GM18498 (cell line): ENCODE data around the gene ERCC3.
"Not testable (repeated sequence)": the region's sequence is repeated elsewhere in the genome, so short reads cannot be mapped to it uniquely, and the experiment has no call there.

Source experiments
- ATAC-seq: cut with Tn5 transposase; IDR thresholded peaks from one replicate; pipeline ENCODE4 v1.9.1; 2021; ENCODE audit warnings: mild to moderate bottlenecking, moderate library complexity; ENCODE audit not compliant: unreplicated experiment

The ERCC3 gene

DNA sequence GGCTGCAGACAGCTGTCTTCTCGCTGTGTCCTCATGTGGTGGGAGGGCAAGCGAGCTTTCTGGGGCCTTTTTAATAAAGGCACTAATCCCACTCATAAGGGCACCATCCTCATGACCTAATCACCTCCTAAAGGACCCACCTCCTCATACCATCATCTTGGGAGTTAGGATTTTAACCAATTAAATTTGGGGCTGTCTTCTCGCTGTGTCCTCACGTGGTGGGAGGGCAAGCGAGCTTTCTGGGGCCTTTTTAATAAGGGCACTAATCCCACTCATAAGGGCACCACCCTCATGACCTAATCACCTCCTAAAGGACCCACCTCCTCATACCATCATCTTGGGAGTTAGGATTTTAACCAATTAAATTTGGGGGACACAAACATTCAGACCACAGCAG, 66.7 kb downstream of the ERCC3 start:
- not testable (repeated sequence) for ATAC-seq

DNA sequence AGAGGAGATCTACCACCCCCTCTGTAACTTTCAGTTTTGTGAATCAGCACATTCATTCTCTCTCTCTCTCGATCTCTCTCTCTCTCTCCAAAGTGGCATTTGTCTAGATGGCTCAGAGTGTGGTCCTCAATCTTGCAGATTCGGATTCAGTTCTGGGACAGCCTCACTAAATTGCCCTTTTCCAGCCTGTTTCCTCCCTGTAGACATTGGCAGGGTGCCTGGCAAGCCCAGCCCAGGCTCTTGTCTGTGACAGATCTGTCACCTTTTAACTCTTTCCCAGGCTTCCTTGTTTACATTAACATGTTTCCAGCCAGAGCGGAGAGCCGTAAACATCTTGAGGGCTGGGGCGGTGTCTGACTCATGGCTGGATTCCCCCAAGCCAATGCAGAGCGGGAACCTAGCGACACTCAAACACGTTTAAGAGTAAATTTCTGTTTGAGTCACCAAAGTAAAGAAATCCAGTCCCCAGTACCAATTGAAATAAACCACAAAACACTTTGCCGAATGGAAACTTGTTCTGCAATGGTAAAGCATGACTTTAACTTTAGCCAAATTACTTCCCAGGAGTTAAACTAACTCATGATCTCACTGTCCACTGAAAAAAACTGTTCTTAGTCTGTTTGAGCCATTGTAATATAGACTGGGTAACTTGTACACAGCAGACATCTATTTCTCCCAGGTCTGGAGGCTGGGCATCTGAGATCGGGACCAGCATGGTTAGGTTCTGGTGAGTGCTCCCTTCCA, 67.3 kb downstream of the ERCC3 start:
- no peak for ATAC-seq

DNA sequence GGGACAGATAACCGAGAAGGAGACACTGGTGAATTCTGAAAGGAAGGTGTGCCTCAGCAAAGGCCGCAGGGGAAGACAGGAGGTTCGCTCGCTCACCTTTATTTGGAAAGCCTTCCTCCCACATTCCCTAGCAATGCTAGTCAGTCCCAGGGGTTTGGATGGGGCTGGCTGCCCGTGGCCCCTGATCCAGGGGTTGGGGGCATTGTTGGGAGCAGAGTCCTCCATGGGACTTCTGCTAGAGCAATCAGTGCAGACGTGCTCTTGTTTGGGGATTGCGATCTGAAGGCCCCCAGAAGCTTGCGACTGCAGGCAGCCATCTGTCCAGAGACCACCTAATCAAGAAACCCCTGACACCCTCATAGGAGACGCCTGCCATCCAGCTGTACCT, 67.8 kb downstream of the ERCC3 start:
- ATAC-seq: no peak

DNA sequence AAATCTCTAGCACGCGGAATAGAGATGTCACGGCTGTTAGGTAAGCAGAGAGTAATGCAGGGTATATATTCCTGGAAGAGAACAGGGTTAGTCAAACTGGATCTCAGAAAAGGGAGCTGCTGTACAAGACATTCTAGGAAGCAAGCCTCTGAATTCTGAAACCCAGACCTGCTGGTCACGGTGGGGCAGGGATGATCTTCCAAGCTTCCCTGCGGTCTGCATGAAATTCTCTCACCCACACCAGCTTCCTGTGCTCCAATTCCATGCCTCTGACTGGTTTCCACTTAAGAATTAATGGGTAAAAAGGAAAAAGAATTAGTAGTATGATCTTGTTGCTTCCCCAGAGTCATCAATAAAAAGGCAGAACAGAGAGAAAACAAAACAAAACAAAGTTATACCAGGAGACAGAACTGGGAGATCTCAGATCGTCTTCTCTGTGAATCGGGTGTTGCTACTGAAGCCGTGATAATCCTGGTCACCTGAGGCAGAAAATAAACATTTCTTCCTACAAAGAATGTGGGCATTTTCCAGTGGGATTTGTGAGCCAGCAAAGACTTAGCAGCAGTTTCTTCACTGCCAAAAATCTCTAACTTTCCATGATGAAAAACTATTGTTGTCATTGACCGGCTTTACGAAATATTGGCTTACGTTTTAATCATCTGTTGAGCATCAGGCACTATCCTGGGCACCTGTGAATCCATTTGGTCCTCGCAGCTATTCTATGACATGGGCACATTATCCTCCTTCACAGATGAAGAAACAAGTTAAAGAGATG, 68.6 kb downstream of the ERCC3 start:
- no peak for ATAC-seq

DNA sequence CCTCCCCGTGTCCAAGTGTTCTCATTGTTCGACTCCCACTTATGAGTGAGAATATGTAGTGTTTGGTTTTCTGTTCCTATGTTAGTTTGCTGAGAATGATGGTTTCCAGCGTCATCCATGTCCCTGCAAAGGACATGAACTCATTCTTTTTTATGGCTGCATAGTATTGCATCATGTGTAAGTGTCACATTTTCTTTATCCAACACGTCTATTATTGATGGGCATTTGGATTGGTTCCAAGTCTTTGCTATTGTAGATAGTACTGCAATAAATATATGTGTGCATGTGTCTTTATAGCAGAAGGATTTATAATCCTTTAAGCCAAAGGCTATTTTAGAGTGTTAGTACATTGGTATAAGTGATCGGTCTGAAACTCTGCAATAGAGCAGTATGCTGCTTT, 69.8 kb downstream of the ERCC3 start:
- not testable (repeated sequence) for ATAC-seq

DNA sequence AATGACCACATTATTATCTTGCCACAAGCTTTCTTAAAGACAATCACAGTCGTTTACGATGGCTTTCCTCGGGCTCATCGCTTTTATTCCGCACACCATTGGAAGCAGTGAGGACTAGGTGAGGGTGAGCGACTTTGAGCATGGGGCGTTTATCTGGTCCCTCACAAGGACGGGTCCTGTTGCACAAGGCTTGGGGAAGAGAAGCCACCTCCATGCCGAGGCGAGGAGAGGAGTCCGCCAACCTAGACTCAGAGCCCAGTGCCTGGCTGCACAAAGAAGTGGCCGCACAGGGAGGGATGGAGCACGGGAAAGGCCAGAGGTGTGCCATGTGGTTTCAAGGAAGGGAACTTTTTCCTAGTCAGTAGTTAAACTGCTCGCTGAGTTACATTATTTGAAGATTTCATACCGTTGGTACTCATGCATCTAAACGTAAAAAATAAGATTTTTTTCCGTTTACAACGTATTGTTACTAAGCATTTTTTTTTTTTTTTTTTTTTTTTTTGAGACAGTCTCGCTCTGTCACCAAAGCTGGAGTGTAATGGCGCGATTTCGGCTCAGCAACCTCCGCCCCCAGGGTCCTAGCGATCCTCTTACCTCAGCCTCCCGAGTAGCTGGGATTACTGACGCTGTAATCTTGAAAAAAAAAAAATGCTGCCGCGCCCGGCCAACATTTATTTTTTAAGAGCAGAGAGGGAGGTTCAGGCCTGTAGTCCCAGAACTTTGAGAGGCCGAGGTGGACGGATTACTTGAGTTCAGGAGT, 73.0 kb downstream of the ERCC3 start:
- no peak for ATAC-seq

DNA sequence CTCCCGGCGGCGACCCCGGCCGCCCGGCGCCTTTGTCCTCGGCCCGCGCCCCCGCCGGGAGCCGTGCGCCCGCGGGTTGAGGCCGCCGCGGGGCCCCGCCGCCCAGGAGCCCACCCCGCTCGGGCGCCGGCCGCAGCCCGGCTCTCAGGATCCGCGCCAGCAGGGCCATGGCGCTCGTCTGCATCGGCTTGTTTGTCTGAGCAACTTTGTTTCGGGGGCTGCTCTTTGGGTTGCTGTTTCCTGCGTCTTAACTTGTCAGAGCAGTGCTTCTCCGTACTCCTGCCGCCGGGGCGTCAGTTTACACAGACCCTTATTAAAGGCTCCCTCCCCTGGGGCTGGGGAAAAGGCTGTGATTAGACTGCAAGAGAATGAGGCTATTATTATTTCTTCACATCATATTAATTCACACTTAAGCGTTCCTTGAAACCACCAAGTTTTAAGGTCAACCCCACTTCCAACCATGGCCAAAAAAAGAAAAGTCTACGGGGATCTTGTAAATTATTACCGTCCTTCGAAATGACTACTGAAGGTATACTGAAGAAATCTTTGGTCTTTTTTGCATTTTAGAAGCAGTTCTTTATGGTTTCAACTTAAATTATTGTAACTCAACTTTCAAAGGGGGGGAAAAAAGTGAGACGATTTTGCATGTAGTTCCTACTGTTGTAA, 73.7 kb downstream of the ERCC3 start, which contains the start of gene CYP27C1:
Gene CYP27C1 (minus strand): TSS at position 198 of the 666 bp plus-strand sequence. CDS start 29 bp downstream, at position 169.
- ATAC-seq: no peak

DNA sequence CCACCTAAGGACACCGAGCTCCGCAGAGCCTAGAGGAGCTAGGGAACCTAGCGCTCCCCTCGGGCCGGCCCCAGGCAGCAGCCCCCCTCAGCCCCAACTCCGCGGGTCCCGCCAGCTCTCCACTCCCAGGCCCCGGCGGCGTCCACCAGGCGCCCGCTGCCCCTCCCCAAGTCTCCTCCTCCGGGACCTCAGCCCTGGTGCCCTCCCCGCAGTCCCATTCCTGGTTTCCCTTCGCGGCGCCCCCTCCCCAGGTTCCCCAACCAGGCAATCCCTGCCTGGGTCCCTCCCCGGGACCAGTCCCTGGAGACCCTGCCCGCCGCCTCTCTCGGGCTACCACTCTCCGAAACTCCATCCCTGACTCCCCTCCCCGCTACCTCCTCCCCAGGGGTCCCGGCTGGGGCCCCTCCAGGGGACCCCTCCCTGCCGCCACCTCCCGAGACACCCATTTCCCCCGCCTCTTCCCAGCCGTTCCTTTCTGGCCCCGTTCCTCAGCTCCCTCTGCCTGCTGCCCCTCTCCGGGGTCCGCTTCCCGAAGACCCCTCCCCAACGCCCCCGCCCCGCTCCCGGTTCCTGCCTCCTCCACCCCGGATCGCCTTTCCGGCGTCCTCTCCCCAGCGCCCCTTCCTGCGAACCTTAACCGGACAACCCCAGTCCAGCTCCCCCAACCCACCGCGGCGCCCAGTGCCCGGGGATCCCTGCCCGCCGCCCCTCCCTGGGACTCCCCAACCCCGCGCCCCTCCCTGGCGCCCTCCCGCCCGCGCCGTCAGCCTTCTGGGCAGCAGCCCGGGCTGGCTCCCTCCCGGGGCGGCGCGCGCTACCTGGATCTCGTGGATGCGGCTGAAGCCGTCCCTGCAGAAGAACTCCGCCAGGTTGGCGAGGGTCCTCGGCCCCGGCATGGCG, 74.5 kb downstream of the ERCC3 start:
- no peak for ATAC-seq

DNA sequence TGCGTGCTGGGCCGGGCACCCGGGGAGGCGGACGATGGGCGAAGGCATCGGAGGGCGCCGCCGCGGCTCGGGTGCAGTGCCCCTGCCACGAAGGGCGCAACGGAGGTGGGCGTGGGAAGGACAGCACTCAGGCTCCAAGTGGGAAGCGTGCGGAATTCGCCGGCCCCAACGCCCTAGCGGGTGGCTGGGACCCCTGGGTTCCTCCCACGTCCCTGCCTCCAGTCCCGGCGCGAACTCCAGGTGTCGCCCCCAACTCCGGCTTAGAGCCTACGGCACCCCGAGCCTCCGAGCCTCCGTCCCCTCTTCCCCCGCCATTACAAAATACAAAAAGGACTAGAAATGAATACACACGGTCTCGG, 75.2 kb downstream of the ERCC3 start:
- ATAC-seq: no peak

DNA sequence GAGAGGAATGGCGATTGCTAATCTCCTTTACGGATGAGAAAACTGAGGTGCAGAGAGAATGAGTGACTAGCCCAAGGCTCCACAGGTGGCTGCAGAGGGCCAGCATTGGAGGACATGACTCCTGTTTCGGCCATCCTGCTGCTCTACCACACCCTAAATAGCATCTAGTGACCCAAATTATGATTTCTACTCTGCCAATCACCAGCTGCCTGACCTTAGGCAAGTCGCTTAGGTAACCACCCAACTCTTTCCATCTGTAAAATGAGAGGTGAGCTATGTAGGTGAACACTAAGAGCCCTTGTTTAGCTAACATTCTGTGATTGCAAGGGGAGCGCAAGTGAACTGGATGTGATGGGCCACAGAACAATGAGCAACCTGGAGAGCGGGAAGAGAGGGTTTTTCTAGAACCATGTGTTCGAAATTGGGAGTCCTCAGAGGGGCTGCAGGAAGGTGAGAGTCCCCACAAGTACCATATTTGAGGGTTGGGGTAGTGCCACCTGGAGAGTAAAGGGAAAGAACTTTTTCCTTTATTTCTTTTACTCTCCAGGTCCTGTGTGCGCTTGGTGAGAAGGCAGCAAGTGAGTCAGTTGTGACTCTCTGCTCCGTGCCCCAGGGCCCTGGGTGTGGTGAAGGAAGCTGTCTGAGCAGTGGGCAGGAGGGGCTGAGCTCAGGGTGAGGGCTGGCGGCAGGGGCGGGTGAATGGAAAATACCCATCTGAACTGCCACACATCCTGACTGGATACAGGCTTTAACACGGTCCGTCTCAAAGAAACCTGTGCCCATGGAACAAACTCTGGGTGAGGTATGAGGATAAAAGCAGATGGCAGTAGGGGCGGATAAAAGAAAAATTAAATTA, 76.2 kb downstream of the ERCC3 start:
- no peak for ATAC-seq

DNA sequence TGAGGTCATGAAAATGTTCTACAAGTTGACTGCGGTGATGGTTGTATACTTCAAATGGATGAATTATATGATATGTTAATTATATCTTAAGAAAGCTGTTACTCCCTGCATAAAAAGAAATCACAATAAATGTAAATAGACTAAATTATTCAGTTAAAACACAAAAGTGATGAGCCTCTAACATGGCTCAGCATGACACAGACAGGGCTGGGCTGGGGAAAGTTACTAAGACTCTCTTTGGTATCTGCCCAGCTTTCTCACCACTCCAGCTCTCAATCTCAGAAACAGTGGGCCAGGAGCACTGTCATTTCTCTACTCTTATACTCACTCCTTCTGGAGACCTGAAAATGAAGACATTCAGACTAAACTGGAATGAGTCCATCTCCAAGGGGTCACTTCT, 77.4 kb downstream of the ERCC3 start:
- ATAC-seq: no peak

DNA sequence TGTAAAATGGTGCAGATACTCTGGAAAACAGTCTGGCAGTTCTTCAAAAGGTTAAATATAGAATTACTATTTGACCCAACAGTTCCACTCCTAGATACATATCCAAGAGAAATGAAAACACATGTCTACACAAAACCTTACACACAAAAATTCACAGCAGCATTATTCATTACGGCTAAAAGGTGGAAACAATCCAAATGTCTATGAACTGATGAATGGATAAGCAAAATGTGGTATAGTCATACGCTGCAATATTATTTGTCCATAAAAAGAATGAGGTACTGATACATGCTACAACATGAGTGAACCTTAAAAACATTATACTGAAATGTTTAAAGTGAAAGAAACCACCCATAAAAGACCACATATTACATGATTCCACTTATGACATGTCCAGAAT, 77.8 kb downstream of the ERCC3 start:
- ATAC-seq: no peak

DNA sequence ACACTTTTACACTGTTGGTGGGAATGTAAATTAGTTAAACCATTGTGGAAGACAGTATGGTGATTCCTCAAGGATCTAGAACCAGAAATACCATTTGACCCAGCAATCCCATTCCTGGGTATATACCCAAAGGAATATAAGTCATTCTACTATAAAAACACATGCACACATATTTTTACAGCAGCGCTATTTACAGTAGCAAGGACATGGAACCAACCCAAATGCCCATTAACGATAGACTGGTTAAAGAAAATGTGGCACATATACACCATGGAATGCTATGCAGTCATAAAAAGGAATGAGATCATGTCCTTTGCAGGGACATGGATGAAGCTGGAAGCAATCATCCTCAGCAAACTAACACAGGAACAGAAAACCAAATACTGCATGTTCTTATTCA, 79.7 kb downstream of the ERCC3 start:
- not testable (repeated sequence) for ATAC-seq

DNA sequence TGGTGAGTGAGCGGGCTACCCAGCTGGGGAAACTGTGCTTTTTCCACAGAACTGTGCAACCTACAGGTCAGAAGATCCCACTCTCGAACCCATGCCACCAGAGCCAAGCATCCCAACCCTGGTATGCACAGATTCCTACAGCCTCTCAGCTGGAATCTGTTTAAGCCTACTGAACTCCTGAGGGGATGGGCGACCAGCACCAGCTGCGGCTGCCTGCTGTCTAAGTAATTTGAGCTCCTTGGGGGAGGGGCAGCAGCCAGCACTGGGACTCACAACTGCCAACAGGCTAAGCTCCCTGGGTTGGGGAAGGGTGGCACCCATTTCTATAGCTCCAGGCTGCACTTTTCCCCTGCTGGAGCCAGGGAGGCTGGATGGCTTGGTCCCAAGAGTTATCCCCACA, 85.6 kb downstream of the ERCC3 start:
- no peak for ATAC-seq
